Endothelial cell of umbilical vein (primary cell): ENCODE results near the gene MAN1A1. TPM values are rescaled to one million over a fixed set of nuclear protein-coding genes. Genes with fewer than 3 reads are reported as not detected.

ENCODE experiments used
- BruUV-seq: library from RNA; stranded (reverse); fragments of 400-500 nt; replicated peaks from 2 replicates; lab custom pipeline; 2021; lab: Mats Ljungman, UMichigan
- CTCF ChIA-PET: fragments of 300-600, 350-600 bp; sonication (Branson Sonifier 250); formaldehyde crosslinking; loops from one replicate; lab custom pipeline; 2021; ENCODE audit warnings: antibody characterized with exemption, inconsistent platforms; lab: Charles Lee
- POLR2A ChIA-PET: fragments of 300-600, 350-600 bp; sonication (Branson Sonifier 250); formaldehyde crosslinking; loops from one replicate; lab custom pipeline; 2021; ENCODE audit warnings: antibody characterized with exemption, inconsistent platforms; lab: Charles Lee
- DNase-seq: peaks from one replicate; pipeline ENCODE4 v3.0.0-alpha.2; 2011; ENCODE audit warnings: low read depth, low spot score
- FAIRE-seq: peaks from 2 replicates; lab custom pipeline; 2011; peaks lifted over from hg19 to GRCh38; lab: Jason Lieb, UNC
- H2AFZ ChIP-seq: 2 replicates; pipeline ENCODE4 v1.6.0; 2012; ENCODE audit warnings: low read depth, low read length, control low read depth, inconsistent platforms
- H3K27ac ChIP-seq: 2 replicates; pipeline ENCODE4 v1.5.1; 2011; ENCODE audit warnings: low read depth, mild to moderate bottlenecking, control low read depth, low read length, moderate library complexity; ENCODE audit not compliant: insufficient read depth
- H3K27me3 ChIP-seq, 2 experiments: 2 replicates each; pipeline versions ENCODE4 v1.6.0 to v1.6.1; 2011; ENCODE audit warnings: low read length in 2 of 2, mixed read lengths in 1 of 2; ENCODE audit not compliant: control insufficient read depth in 2 of 2, insufficient read depth in 2 of 2
- H3K36me3 ChIP-seq, 2 experiments: 2 replicates in 1 of 2; 3 replicates in 1 of 2; pipeline ENCODE4 v1.5.1; 2011; ENCODE audit warnings: low read length in 2 of 2, mild to moderate bottlenecking in 1 of 2, moderate library complexity in 1 of 2; ENCODE audit not compliant: control insufficient read depth in 2 of 2, insufficient read depth in 2 of 2; ENCODE audit errors: extremely low read depth in 1 of 2
- H3K4me1 ChIP-seq: 3 replicates; pipeline ENCODE4 v1.5.1; 2011; ENCODE audit warnings: mild to moderate bottlenecking, low read length; ENCODE audit not compliant: control insufficient read depth, insufficient read depth; ENCODE audit errors: extremely low read depth
- H3K4me2 ChIP-seq: 2 replicates; pipeline ENCODE4 v1.6.1; 2011; ENCODE audit warnings: low read length, control low read depth, mixed read lengths; ENCODE audit not compliant: insufficient read depth
- H3K4me3 ChIP-seq, 3 experiments: fragments of 200-600 bp in 1 of 3; sonication (generic), shearing (Covaris generic) in 1 of 3; replicated peaks in 1 of 3; 2 replicates each; pipeline ENCODE4 v1.5.1; 2011 to 2016; ENCODE audit warnings: control low read depth in 3 of 3, low read length in 3 of 3, mild to moderate bottlenecking in 2 of 3, inconsistent platforms in 1 of 3, low read depth in 1 of 3, moderate library complexity in 1 of 3; ENCODE audit not compliant: insufficient read depth in 1 of 3
- H3K79me2 ChIP-seq: 2 replicates; pipeline ENCODE4 v1.6.0; 2012; ENCODE audit warnings: low read length, inconsistent platforms; ENCODE audit not compliant: control insufficient read depth, insufficient read depth
- H3K9ac ChIP-seq: replicated peaks from 2 replicates; pipeline ENCODE3; 2011; ENCODE audit warnings: low read length, control low read depth; ENCODE audit not compliant: insufficient read depth; ENCODE audit errors: extremely low read depth
- H3K9me1 ChIP-seq: replicated peaks from 3 replicates; pipeline ENCODE4 v1.6.0; 2011; ENCODE audit warnings: mild to moderate bottlenecking, low read length; ENCODE audit not compliant: control insufficient read depth, insufficient read depth; ENCODE audit errors: extremely low read depth
- H3K9me3 ChIP-seq: replicated peaks from 2 replicates; pipeline ENCODE4 v1.5.1; 2012; ENCODE audit warnings: low read length, inconsistent platforms; ENCODE audit not compliant: control insufficient read depth, insufficient read depth
- H4K20me1 ChIP-seq: replicated peaks from 2 replicates; pipeline ENCODE3; 2011; ENCODE audit warnings: mild to moderate bottlenecking, low read length; ENCODE audit not compliant: control insufficient read depth, insufficient read depth; ENCODE audit errors: extremely low read depth
- EZH2 ChIP-seq: IDR thresholded peaks from 2 replicates; pipeline ENCODE4 v1.6.1; 2012; ENCODE audit warnings: borderline replicate concordance, low read depth, mild to moderate bottlenecking, moderate library complexity, low read length, inconsistent platforms; ENCODE audit not compliant: severe bottlenecking
- FOS ChIP-seq: IDR thresholded peaks from 2 replicates; pipeline ENCODE4 v1.6.1; 2011; ENCODE audit warnings: mild to moderate bottlenecking, low read length, moderate library complexity, borderline replicate concordance; ENCODE audit not compliant: insufficient read depth
- GATA2 ChIP-seq: IDR thresholded peaks from 2 replicates; pipeline ENCODE4 v1.7.0; 2011; ENCODE audit warnings: low read depth, mild to moderate bottlenecking, moderate library complexity, mixed read lengths, low read length; ENCODE audit not compliant: insufficient read length, insufficient read depth
- JUN ChIP-seq: IDR thresholded peaks from 2 replicates; pipeline ENCODE4 v1.6.1; 2011; ENCODE audit warnings: borderline replicate concordance, low read depth; ENCODE audit not compliant: insufficient read length, insufficient read depth
- MYC ChIP-seq: IDR thresholded peaks from one replicate; pipeline ENCODE4 v1.6.1; 2011; ENCODE audit warnings: mild to moderate bottlenecking, low read depth, low read length
- POLR2A ChIP-seq: IDR thresholded peaks from 2 replicates; pipeline ENCODE4 v1.6.1; 2012; ENCODE audit warnings: low read depth, mild to moderate bottlenecking, control low read depth, low read length
- POLR2AphosphoS5 ChIP-seq: IDR thresholded peaks from 2 replicates; pipeline ENCODE4 v1.6.1; 2012; ENCODE audit warnings: low read depth, mild to moderate bottlenecking, control low read depth, low read length, moderate library complexity; ENCODE audit not compliant: insufficient read depth
- dilution Hi-C: fragments of 300-500 bp; cut with MboI; formaldehyde crosslinking; loops from one replicate; pipeline ENCODE4 v1.15.0; 2019; ENCODE audit warnings: low sequenced_read_pairs; ENCODE audit not compliant: extremely low pct_ligation_motif_present
- intact Hi-C: fragments of 100-400 bp; cut with micrococcal nuclease; formaldehyde crosslinking; loops from one replicate; pipeline ENCODE4 v1.10.0; 2022
- polyA plus RNA-seq, 4 experiments: library from polyadenylated mRNA; depleted of rRNA in 3 of 4; stranded (reverse) in 3 of 4; unstranded in 1 of 4; fragments of >200 nt; gene quantifications; 2 replicates each; pipeline versions ENCODE4 v1.2.1 to v1.2.3, GENCODE V29; 2011 to 2012; ENCODE audit warnings: missing spikeins in 1 of 4
- total RNA-seq: library from RNA; stranded (reverse); gene quantifications from 2 replicates; pipeline ENCODE4 v1.2.3, GENCODE V29; 2021
- TF ChIP-seq, protein P1 (sequence below): IDR thresholded peaks from 2 replicates; pipeline ENCODE4 v1.6.1; 2011; ENCODE audit not compliant: insufficient read depth, insufficient read length
- TF ChIP-seq, protein P2 (sequence below), 2 donors: IDR thresholded peaks; 1 replicate in 1 of 2; 2 replicates in 1 of 2; pipeline ENCODE4 v1.5.1; 2011; ENCODE audit warnings: low read length in 2 of 2, mild to moderate bottlenecking in 2 of 2, moderate library complexity in 2 of 2, control low read depth in 1 of 2, inconsistent platforms in 1 of 2, low read depth in 1 of 2; ENCODE audit not compliant: insufficient read depth in 1 of 2; ENCODE audit errors: extremely low read depth in 1 of 2

Gene MAN1A1
- total and polyA plus RNA-seq, 2 donors (not counting 3 experiments of a cell fraction or from before 2014, with no cell fraction given), result 3.3 to 12.9 TPM

DNA sequence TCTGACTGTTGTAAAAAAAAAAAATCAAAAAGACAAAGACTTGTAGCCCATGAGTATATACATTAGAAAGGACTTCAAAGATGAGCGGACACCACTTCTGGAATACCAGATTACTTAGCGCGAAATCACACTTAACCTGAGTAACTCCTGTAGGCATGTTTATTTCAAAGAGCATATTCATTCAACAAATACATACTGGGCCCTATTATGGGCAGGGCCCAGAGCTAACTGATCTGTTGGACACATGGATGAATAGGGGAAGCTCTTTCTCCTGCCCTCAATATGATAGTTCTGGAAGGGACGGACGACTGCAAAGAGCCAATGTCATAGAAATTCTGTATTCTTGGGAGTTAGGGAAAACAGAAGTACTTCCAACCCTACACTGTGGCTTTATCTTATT is 12.3 kb downstream of the MAN1A1 start:
- ChIA-PET CTCF (interaction anchor here (1.1 kb wide), 1 partner anchor 11 kb away, joined by 3 read pairs; no protein-coding TSS in a partner anchor), POLR2A (no interaction called here)
- Histone ChIP-seq H3K4me2 (no peak overlapping the region), H3K79me2 (no peaks in the 10 kb centered on the region), H3K36me3 (no peaks in the 10 kb centered on the region), H2AFZ (no peak overlapping the region), H3K4me3 (no peak overlapping the region), H3K27ac (no peak overlapping the region), H3K9me3 (no peaks in the 10 kb centered on the region), H3K4me1 (peaks cover 15% of the 10 kb centered on the region), H3K9me1 (no peaks in the 10 kb centered on the region), H3K9ac (no peak overlapping the region), H4K20me1 (no peaks in the 10 kb centered on the region), H3K27me3 (no peaks in the 10 kb centered on the region)
- intact Hi-C loops (no loop called here), dilution Hi-C loops (no loop called here)
- FAIRE-seq, result no peak
- DNase-seq, result no peak
- BruUV-seq, result no TSS peak
- no peak for TF ChIP-seq POLR2A
- TF ChIP-seq MYC, result no peak
- TF ChIP-seq, protein P1, sequence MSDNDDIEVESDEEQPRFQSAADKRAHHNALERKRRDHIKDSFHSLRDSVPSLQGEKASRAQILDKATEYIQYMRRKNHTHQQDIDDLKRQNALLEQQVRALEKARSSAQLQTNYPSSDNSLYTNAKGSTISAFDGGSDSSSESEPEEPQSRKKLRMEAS, result no peak
- no peak for TF ChIP-seq JUN
- no peak for TF ChIP-seq POLR2AphosphoS5
- TF ChIP-seq, protein P2, sequence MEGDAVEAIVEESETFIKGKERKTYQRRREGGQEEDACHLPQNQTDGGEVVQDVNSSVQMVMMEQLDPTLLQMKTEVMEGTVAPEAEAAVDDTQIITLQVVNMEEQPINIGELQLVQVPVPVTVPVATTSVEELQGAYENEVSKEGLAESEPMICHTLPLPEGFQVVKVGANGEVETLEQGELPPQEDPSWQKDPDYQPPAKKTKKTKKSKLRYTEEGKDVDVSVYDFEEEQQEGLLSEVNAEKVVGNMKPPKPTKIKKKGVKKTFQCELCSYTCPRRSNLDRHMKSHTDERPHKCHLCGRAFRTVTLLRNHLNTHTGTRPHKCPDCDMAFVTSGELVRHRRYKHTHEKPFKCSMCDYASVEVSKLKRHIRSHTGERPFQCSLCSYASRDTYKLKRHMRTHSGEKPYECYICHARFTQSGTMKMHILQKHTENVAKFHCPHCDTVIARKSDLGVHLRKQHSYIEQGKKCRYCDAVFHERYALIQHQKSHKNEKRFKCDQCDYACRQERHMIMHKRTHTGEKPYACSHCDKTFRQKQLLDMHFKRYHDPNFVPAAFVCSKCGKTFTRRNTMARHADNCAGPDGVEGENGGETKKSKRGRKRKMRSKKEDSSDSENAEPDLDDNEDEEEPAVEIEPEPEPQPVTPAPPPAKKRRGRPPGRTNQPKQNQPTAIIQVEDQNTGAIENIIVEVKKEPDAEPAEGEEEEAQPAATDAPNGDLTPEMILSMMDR (IDR thresholded peaks at IDR 0.05; ENCODE audit: extremely low read depth in 1 of 2, insufficient read depth in 1 of 2, low read depth in 1 of 2, low read length in 2 of 2), result no peak
- TF ChIP-seq GATA2, result no peak
- no peak for TF ChIP-seq EZH2
- no peak for TF ChIP-seq FOS
